ENCODE data around the gene PRDM16. TPM values are rescaled to one million over a fixed set of nuclear protein-coding genes. Genes with fewer than 3 reads are reported as not detected.

The PRDM16 gene
- total and polyA plus RNA-seq, 2 of the 8 experiments (the other 6 are each of a cell fraction or from before 2014, with no cell fraction given) = 0.39 to 0.43 TPM

- TF ChIP-seq CBX5 (IDR thresholded peaks at IDR 0.05; ENCODE audit: low read depth, low read length) = no peak
- TF ChIP-seq GTF2F1 (IDR thresholded peaks at IDR 0.05; ENCODE audit: borderline replicate concordance, low read depth, low read length) = no peak
- peak in 1 of 2 experiments; percentile 52; a peak in 1 of 3 replicates for TF ChIP-seq EP300 (IDR thresholded peaks at IDR 0.05; ENCODE audit: borderline replicate concordance in 1 of 2, low read depth in 2 of 2, low read length in 2 of 2)
- no peak for TF ChIP-seq BCL11A (IDR thresholded peaks at IDR 0.05; ENCODE audit: low read depth in 2 of 2, low read length in 2 of 2)
- TF ChIP-seq TBP (IDR thresholded peaks at IDR 0.05; ENCODE audit: low read depth, low read length) = peak; percentile 35; the same call in 1 of the 2 replicates
- TF ChIP-seq TAF1 (IDR thresholded peaks at IDR 0.05; ENCODE audit: low read depth, low read length) = no peak
- TF ChIP-seq YY1 (IDR thresholded peaks at IDR 0.05; ENCODE audit: low read depth, low read length) = no peak
- TF ChIP-seq POLR2AphosphoS5 (IDR thresholded peaks at IDR 0.05; ENCODE audit: low read depth, low read length) = no peak
- no peak for TF ChIP-seq CBX8 (IDR thresholded peaks at IDR 0.05; ENCODE audit: borderline replicate concordance, low read depth, low read length)
- TF ChIP-seq MAFK (IDR thresholded peaks at IDR 0.05; ENCODE audit: low read depth, low read length) = no peak
- no peak for TF ChIP-seq KDM5A (IDR thresholded peaks at IDR 0.05; ENCODE audit: low read length)
- 0 out of 2 replicates have a peak, but pooled peaks have one; percentile 49 for TF ChIP-seq TCF12 (IDR thresholded peaks at IDR 0.05; ENCODE audit: low read depth, low read length)
- no peak for TF ChIP-seq EZH2 (IDR thresholded peaks at IDR 0.05; ENCODE audit: low read depth, low read length, severe bottlenecking)
- no peak for TF ChIP-seq ATF3 (IDR thresholded peaks at IDR 0.05; ENCODE audit: insufficient read depth, low read depth, low read length)
- no peak for TF ChIP-seq SIN3A (conservative IDR thresholded peaks at IDR 0.05 in 1 of 2, IDR thresholded peaks at IDR 0.05 in 1 of 2; ENCODE audit: low read depth in 1 of 2, low read length in 2 of 2)
- no peak for TF ChIP-seq KDM4A (IDR thresholded peaks at IDR 0.05; ENCODE audit: low read depth, low read length, severe bottlenecking)
- no peak for TF ChIP-seq SUZ12 (IDR thresholded peaks at IDR 0.05; ENCODE audit: low read length)
- peak; percentile 89; the same call in 1 of the 2 replicates for TF ChIP-seq RBBP5 (IDR thresholded peaks at IDR 0.05; ENCODE audit: borderline replicate concordance, low read depth, low read length)
- peak; percentile 90; the same call in 1 of the 2 replicates for TF ChIP-seq KDM1A (IDR thresholded peaks at IDR 0.05; ENCODE audit: borderline replicate concordance, low read length)
- TF ChIP-seq CEBPB (IDR thresholded peaks at IDR 0.05; ENCODE audit: low read depth, low read length) = no peak
- TF ChIP-seq CTCF (IDR thresholded peaks at IDR 0.05; ENCODE audit: control extremely low read depth in 1 of 3, insufficient read depth in 1 of 3, low read depth in 1 of 3, low read length in 3 of 3) = peak in 2 of 3 experiments; percentile 47 to 61; a peak in 3 of 4 replicates
These were observed 402.5 kb downstream of the PRDM16 start (continued) for GRCh38 chr1:3471356-3472087.

Data from H1 (cell line).